ENCODE data around the gene SYCP2. TPM values are rescaled to one million over a fixed set of nuclear protein-coding genes. Genes with fewer than 3 reads are reported as not detected.

Gene SYCP2
- polyA plus RNA-seq, 1 of the 3 experiments (the other 2 are of a cell fraction) = 0.76 TPM

GRCh38 chr20:59948828-59949720, 15.6 kb upstream of the SYCP2 start:
- Histone ChIP-seq H3F3A (replicated peaks; ENCODE audit: insufficient read depth) (no peaks in the 10 kb centered on the region), H3K4me1 (ENCODE audit: control insufficient read depth in 1 of 2, insufficient read depth in 2 of 2, low read depth in 1 of 2, low read length in 1 of 2) (peaks cover 0 to 2% of the 10 kb centered on the region in 2 experiments; a peak in 1 of 4 replicates), H3K9me2 (no peaks in the 10 kb centered on the region), H3K9ac (no peak overlapping the region), H2AFZ (ENCODE audit: low read depth) (no peak overlapping the region), H3K27me3 (ENCODE audit: insufficient read depth) (no peaks in the 10 kb centered on the region), H3K36me3 (replicated peaks in 1 of 2; ENCODE audit: control insufficient read depth in 1 of 2, insufficient read depth in 2 of 2, low read length in 1 of 2) (peaks cover 7 to 26% of the 10 kb centered on the region in 2 experiments), H3K27ac (ENCODE audit: low read depth in 2 of 2, low read length in 1 of 2) (no peak overlapping the region), H3K4me2 (no peak overlapping the region), H3K79me2 (ENCODE audit: insufficient read depth) (no peaks in the 10 kb centered on the region), H4K20me1 (ENCODE audit: insufficient read depth) (no peaks in the 10 kb centered on the region), H3K9me3 (no peaks in the 10 kb centered on the region), H3K4me3 (ENCODE audit: low read depth in 2 of 2, low read length in 1 of 2) (no peak overlapping the region)
- WGBS (ENCODE audit: low lambda C conversion rate) = 57% methylated on average over 7 of the region's 7 CpGs
- peak; percentile 44 for DNase-seq
- POLR2A ChIA-PET = interaction anchor here (1.0 kb wide), 1 partner anchor 8 kb away, joined by 4 read pairs; no protein-coding TSS in a partner anchor
- TF ChIP-seq GABPA (IDR thresholded peaks at IDR 0.05; ENCODE audit: low read depth) (no peak), IRF3 (IDR thresholded peaks at IDR 0.05; ENCODE audit: low read depth, low read length) (no peak), CTCF (IDR thresholded peaks at IDR 0.05) (peak; percentile 79), SMC3 (IDR thresholded peaks at IDR 0.05; ENCODE audit: low read depth, low read length) (peak; percentile 31; the same call in 1 of the 2 replicates), PBX3 (IDR thresholded peaks at IDR 0.05) (no peak), FOXJ3 (CRISPR knock-in tag; IDR thresholded peaks at IDR 0.05) (no peak), REST (IDR thresholded peaks at IDR 0.05; ENCODE audit: low read depth, low read length) (no peak), RAD21 (IDR thresholded peaks at IDR 0.05; ENCODE audit: low read length) (peak; percentile 76), FOSL2 (IDR thresholded peaks at IDR 0.05; ENCODE audit: borderline replicate concordance, low read depth) (no peak), TEAD4 (IDR thresholded peaks at IDR 0.05; ENCODE audit: borderline replicate concordance, insufficient read depth) (no peak)
- CTCF ChIA-PET = interaction anchor here (0.6 to 10.9 kb wide), 7 partner anchors 9 to 201 kb away, joined by 3 to 95 read pairs (median 3); partner anchors contain the start of genes CDH26, FAM217B, PPP1R3D and SYCP2
